ENCODE measurements around the gene LRRC45. TPM values are rescaled to one million over a fixed set of nuclear protein-coding genes. Genes with fewer than 3 reads are reported as not detected.

Gene LRRC45
- total and polyA plus RNA-seq, 2 of the 4 experiments (the other 2 are of a cell fraction) = 7.2 to 10.2 TPM

DNA sequence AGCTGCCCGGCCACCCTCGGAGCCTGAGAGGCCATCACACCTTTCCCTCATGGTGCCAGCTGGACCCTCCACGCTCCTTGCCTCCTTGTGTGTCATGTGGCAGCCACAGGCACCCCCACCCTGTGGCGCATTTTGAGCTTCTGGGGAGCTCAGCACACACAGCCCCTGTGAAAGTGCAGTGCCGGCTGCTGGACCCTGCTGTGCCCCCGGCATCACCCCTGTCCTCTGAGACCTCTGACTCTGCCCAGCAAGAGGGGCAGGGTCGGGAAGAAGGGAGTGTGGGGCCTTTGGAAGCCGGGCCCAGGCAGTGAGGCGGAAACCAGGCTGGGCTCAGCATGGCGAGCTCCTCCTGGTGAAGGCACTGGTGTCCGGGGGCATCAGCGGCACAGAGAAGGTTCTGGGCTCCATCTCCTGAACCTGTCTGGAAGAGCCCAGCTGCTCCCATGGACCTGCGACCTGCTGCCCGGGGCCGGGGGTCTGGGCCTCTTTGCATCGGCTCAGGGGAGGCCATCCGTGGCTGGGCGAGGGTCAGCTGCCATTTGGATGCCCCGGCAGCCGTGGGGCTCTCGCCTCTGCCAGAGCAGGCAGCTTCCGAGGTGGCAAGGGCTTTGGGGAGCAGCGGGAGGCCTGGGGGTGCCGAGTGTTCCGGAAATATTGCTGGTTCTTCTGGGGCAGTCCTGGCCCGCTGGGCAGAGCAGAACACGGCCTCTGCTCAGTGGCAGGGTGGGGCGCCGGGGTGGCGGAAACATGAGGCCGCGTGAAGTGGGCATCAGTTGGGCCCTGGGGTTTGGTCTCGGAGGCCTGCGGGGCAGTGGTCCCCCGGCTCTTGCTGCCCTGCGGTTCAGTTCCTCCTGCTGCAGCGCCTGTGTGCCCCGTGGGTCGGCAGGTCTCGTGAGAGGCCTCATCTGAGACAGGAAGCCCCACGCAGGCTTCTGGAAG lies 18.3 kb upstream of the LRRC45 start:
- peak overlapping the region; percentile 98 for H2AK9ac ChIP-seq (replicated peaks; ENCODE audit: low read depth, low read length, poor library complexity)
- peak overlapping the region; percentile 29; the same call in 1 of the 2 replicates for H3K9ac ChIP-seq (ENCODE audit: low read depth, low read length)
- peaks cover 3% of the 10 kb centered on the region; the same call in 1 of the 2 replicates for H4K20me1 ChIP-seq (ENCODE audit: insufficient read depth, low read length)
- peaks cover 18% of the 10 kb centered on the region for H3K9me1 ChIP-seq (ENCODE audit: insufficient read depth, low read length)
- peak overlapping the region; percentile 33 for H4K5ac ChIP-seq (ENCODE audit: low read depth, low read length)
- ChIA-PET CTCF (interaction anchor here (0.8 to 1.0 kb wide), 2 partner anchors 15 to 45 kb away, joined by 3 to 5 read pairs; no protein-coding TSS in a partner anchor), POLR2A (ENCODE audit: unreplicated experiment) (no interaction called here)
- peak overlapping the region; percentile 84 for H3K23ac ChIP-seq (ENCODE audit: low read depth, low read length)
- H3K56ac ChIP-seq (ENCODE audit: extremely low read depth, insufficient read depth, low read length) = peak overlapping the region; percentile 47; the same call in 1 of the 2 replicates
- no peak overlapping the region for H3K4me3 ChIP-seq (ENCODE audit: insufficient read depth, low read depth, low read length)
- peak overlapping the region; percentile 3; the same call in 1 of the 2 replicates for H3K18ac ChIP-seq (ENCODE audit: low read depth, low read length)
- in situ Hi-C loops (cut with MboI; ENCODE audit: low sequenced_read_pairs) = no loop called here
- BruUV-seq (replicated peaks) = no TSS peak
- peaks cover 11 to 33% of the 10 kb centered on the region in 2 experiments; a peak in 3 of 4 replicates for H3K79me1 ChIP-seq (ENCODE audit: low read depth in 1 of 2, low read length in 2 of 2)
- H3K4me1 ChIP-seq (ENCODE audit: control insufficient read depth, insufficient read depth, low read length) = peaks cover 27% of the 10 kb centered on the region
- no peaks in the 10 kb centered on the region for H3K36me3 ChIP-seq (ENCODE audit: control insufficient read depth, insufficient read depth, low read length)
- peak overlapping the region; percentile 97 for H3K4ac ChIP-seq (ENCODE audit: low read depth, low read length)
- peak overlapping the region; percentile 97 for H2BK20ac ChIP-seq (ENCODE audit: low read depth, low read length)
- H3K27ac ChIP-seq (ENCODE audit: insufficient read depth, low read length) = peak overlapping the region; percentile 78
- dilution Hi-C loops (cut with HindIII; ENCODE audit: low sequenced_read_pairs, unreplicated experiment) = no loop called here
- WGBS, 2 experiments (ENCODE audit: extremely low coverage in 2 of 2, insufficient read length in 1 of 2) = 92% methylated on average over 28 of the region's 41 CpGs; no CpG with 5 or more reads in 1 of the 2 experiments
- H4K8ac ChIP-seq (ENCODE audit: low read depth in 2 of 2, low read length in 2 of 2) = peak overlapping the region; percentile 84 to 96
- H2BK120ac ChIP-seq (ENCODE audit: low read depth, low read length) = peak overlapping the region; percentile 98
- DNase-seq = no peak
- peak overlapping the region; percentile 99 for H4K91ac ChIP-seq (ENCODE audit: insufficient read depth, low read depth, low read length)
- intact Hi-C loops (cut with micrococcal nuclease) = no loop called here
- H2AK5ac ChIP-seq (ENCODE audit: low read depth, low read length) = peak overlapping the region; percentile 99
- H2BK15ac ChIP-seq (ENCODE audit: low read depth, low read length) = peak overlapping the region; percentile 100; the same call in 2 of the 3 replicates
- H3K27me3 ChIP-seq (ENCODE audit: control insufficient read depth, insufficient read depth, low read length) = no peaks in the 10 kb centered on the region
- H3K9me3 ChIP-seq (ENCODE audit: control insufficient read depth, insufficient read depth, low read length) = no peaks in the 10 kb centered on the region
- H2BK5ac ChIP-seq (ENCODE audit: low read depth, low read length, poor library complexity, severe bottlenecking) = peak overlapping the region; percentile 95
- no peak overlapping the region for H3K4me2 ChIP-seq (ENCODE audit: low read depth, low read length)
- peak overlapping the region; percentile 96 for H3K14ac ChIP-seq (replicated peaks; ENCODE audit: low read depth, low read length)
- no peak for ATAC-seq (ENCODE audit: low read depth)
- H2AFZ ChIP-seq (replicated peaks; ENCODE audit: low read length, poor library complexity) = peak overlapping the region; percentile 82
- TF ChIP-seq, protein P1, sequence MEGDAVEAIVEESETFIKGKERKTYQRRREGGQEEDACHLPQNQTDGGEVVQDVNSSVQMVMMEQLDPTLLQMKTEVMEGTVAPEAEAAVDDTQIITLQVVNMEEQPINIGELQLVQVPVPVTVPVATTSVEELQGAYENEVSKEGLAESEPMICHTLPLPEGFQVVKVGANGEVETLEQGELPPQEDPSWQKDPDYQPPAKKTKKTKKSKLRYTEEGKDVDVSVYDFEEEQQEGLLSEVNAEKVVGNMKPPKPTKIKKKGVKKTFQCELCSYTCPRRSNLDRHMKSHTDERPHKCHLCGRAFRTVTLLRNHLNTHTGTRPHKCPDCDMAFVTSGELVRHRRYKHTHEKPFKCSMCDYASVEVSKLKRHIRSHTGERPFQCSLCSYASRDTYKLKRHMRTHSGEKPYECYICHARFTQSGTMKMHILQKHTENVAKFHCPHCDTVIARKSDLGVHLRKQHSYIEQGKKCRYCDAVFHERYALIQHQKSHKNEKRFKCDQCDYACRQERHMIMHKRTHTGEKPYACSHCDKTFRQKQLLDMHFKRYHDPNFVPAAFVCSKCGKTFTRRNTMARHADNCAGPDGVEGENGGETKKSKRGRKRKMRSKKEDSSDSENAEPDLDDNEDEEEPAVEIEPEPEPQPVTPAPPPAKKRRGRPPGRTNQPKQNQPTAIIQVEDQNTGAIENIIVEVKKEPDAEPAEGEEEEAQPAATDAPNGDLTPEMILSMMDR (conservative IDR thresholded peaks at IDR 0.05; ENCODE audit: low read depth, low read length) = no peak
- TF ChIP-seq POLR2A (IDR thresholded peaks at IDR 0.05; ENCODE audit: low read depth, low read length) (no peak), CEBPB (IDR thresholded peaks at IDR 0.05; ENCODE audit: low read depth, low read length) (no peak), MXI1 (IDR thresholded peaks at IDR 0.05; ENCODE audit: borderline replicate concordance, low read depth, low read length) (no peak)

All from IMR-90 (cell line).